GM13976 (cell line): ENCODE measurements around the gene ATP2B3.

ENCODE experiments used
- DNase-seq: peaks from one replicate; pipeline ENCODE4 v3.0.0; 2012; ENCODE audit warnings: low spot score
- in situ Hi-C: fragments of 300-500 bp; cut with MboI; formaldehyde crosslinking; loops from one replicate; pipeline ENCODE4 v1.12.0; 2022; ENCODE audit warnings: low sequenced_read_pairs, mixed read lengths, inconsistent platforms; ENCODE audit not compliant: unreplicated experiment
- TF ChIP-seq, protein P1 (sequence below): IDR thresholded peaks from 2 replicates; pipeline ENCODE4 v1.5.1; 2012; ENCODE audit warnings: borderline replicate concordance, mild to moderate bottlenecking; ENCODE audit not compliant: insufficient read depth; ENCODE audit errors: extremely low read depth, missing control alignments, control extremely low read depth

ATP2B3 gene

DNA sequence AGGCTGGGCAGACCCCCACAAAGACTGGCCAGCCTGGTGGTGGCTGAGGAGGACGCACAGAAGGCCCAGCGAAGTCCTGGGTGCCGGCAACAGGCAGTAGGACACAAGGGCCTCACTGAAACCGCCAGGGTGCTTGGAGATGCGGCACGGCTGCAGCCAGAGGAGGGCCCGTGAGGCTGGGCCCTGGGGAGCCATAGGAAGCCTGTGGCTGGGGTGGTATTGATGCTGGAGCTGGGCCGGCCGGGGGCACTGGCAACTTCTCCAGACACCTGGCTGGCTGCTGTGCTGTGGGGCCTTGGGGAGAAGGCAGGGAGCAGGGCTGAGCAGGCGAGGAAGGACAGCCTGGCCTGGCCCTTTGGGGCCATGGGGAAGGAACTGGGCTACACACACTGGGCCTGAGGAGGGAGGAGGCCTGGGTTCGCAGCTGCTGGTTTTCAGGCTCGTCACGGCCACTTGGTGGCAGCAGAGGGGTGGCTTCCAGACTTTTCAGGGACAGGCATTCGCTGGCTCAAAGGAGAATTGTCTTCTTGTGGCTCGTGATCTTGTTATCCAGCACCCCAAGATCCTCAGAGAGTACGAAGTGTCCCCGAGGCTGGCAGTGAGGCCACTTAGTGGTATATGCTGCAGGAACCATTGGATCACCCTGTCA is 37.2 kb downstream of the ATP2B3 start:
- in situ Hi-C loops: loop anchor here (5.0 kb wide), 1 partner anchor 63 kb away; no protein-coding TSS in a partner anchor

GRCh38 chrX:153556767-153557166 is 39.3 kb downstream of the ATP2B3 start:
- in situ Hi-C loops: loop anchor here (5.0 kb wide), 1 partner anchor 61 kb away; no protein-coding TSS in a partner anchor

More for the DNA sequence above, 37.2 kb downstream of the ATP2B3 start:
- TF ChIP-seq, protein P1, sequence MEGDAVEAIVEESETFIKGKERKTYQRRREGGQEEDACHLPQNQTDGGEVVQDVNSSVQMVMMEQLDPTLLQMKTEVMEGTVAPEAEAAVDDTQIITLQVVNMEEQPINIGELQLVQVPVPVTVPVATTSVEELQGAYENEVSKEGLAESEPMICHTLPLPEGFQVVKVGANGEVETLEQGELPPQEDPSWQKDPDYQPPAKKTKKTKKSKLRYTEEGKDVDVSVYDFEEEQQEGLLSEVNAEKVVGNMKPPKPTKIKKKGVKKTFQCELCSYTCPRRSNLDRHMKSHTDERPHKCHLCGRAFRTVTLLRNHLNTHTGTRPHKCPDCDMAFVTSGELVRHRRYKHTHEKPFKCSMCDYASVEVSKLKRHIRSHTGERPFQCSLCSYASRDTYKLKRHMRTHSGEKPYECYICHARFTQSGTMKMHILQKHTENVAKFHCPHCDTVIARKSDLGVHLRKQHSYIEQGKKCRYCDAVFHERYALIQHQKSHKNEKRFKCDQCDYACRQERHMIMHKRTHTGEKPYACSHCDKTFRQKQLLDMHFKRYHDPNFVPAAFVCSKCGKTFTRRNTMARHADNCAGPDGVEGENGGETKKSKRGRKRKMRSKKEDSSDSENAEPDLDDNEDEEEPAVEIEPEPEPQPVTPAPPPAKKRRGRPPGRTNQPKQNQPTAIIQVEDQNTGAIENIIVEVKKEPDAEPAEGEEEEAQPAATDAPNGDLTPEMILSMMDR: peak; percentile 64
- peak; percentile 82 for DNase-seq

GRCh38 chrX:153557618-153558355 is 40.3 kb downstream of the ATP2B3 start:
- no peak for DNase-seq
- in situ Hi-C loops: loop anchor here (5.0 kb wide), 1 partner anchor 60 kb away; no protein-coding TSS in a partner anchor
- TF ChIP-seq, protein P1: no peak

More at GRCh38 chrX:153556767-153557166, 39.3 kb downstream of the ATP2B3 start:
- DNase-seq: no peak
- TF ChIP-seq, protein P1: no peak

GRCh38 chrX:153560000-153560399 is 42.6 kb downstream of the ATP2B3 start:
- in situ Hi-C loops: loop anchor here (5.0 kb wide), 1 partner anchor 57 kb away; no protein-coding TSS in a partner anchor

GRCh38 chrX:153560466-153560865 is 43.0 kb downstream of the ATP2B3 start:
- TF ChIP-seq, protein P1: no peak
- in situ Hi-C loops: no loop called here
- DNase-seq: no peak

More at GRCh38 chrX:153560000-153560399, 42.6 kb downstream of the ATP2B3 start:
- TF ChIP-seq, protein P1: no peak
- DNase-seq: no peak

DNA sequence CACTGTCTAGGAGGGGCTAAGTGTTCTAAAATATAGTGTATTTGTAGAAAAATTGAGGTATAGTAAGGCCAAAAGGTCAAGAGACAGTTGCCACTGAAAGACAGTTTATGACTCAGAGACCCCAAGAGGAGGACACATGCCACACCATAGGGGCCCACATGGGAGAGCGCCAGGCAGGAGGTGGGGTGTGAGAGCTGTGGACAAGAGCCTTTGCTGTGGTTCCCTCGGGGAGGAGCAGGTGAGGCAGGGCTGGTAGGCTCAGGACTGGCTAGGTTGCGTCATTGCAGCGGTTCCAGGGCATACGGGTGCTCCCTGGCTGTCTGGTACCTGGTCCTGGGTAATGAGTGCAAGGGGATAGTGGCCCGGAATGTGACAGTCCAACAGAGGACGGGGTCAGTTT is 43.9 kb downstream of the ATP2B3 start:
- in situ Hi-C loops: no loop called here

More for the DNA sequence above, 43.9 kb downstream of the ATP2B3 start:
- DNase-seq: no peak
- TF ChIP-seq, protein P1: no peak
